Glomerular visceral epithelial cell (primary cell): ENCODE data around the gene DCPS.
"Not testable (repeated sequence)": the region's sequence is repeated elsewhere in the genome, so short reads cannot be mapped to it uniquely, and the experiment has no call there.

Source experiments
- DNase-seq: peaks from one replicate; pipeline ENCODE4 v3.0.0-alpha.2; 2016; ENCODE audit errors: extremely low spot score

Gene DCPS

GRCh38 chr11:126303623-126304456, at the start of gene DCPS:
Gene DCPS (plus strand): TSS chr11:126304060. CDS start chr11:126304081, 21 bp downstream.
- peak; percentile 89 for DNase-seq

- DNase-seq, result no peak
These were observed 49.0 kb upstream of the DCPS start for GRCh38 chr11:126254819-126255218.

GRCh38 chr11:126255507-126255906, 48.4 kb upstream of the DCPS start:
- not testable (repeated sequence) for DNase-seq

- no peak for DNase-seq
These were observed 47.6 kb upstream of the DCPS start for GRCh38 chr11:126256216-126256615.

GRCh38 chr11:126257144-126257543, 46.7 kb upstream of the DCPS start:
- no peak for DNase-seq

- DNase-seq, result no peak
These were observed 46.1 kb upstream of the DCPS start for GRCh38 chr11:126257764-126258163.

GRCh38 chr11:126262216-126262615, 41.6 kb upstream of the DCPS start:
- no peak for DNase-seq

- no peak for DNase-seq
These were observed 40.4 kb upstream of the DCPS start for GRCh38 chr11:126263489-126263888.

GRCh38 chr11:126265811-126266210, 38.0 kb upstream of the DCPS start:
- DNase-seq, result peak; percentile 7

GRCh38 chr11:126267650-126268049, 36.2 kb upstream of the DCPS start:
- no peak for DNase-seq

- no peak for DNase-seq
These were observed 35.5 kb upstream of the DCPS start for GRCh38 chr11:126268361-126268707.

- peak; percentile 99 for DNase-seq
These were observed 34.9 kb upstream of the DCPS start, which contains the start of the genes FOXRED1 and SRPRA for GRCh38 chr11:126268708-126269579. Gene FOXRED1 (plus strand): TSS chr11:126269154. CDS start chr11:126269207, 53 bp downstream. Gene SRPRA (minus strand): TSS chr11:126268895. CDS start chr11:126268804, 91 bp downstream.

- no peak for DNase-seq
These were observed 26.5 kb upstream of the DCPS start for GRCh38 chr11:126277322-126277721.

GRCh38 chr11:126277780-126278179, 26.1 kb upstream of the DCPS start:
- no peak for DNase-seq

GRCh38 chr11:126279191-126279590, 24.7 kb upstream of the DCPS start:
- DNase-seq, result no peak

- no peak for DNase-seq
These were observed 23.3 kb upstream of the DCPS start for GRCh38 chr11:126280595-126280994.

- no peak for DNase-seq
These were observed 22.6 kb upstream of the DCPS start for GRCh38 chr11:126281245-126281644.

GRCh38 chr11:126281666-126282175, 22.1 kb upstream of the DCPS start:
- no peak for DNase-seq

- DNase-seq, result peak; percentile 25
These were observed 21.5 kb upstream of the DCPS start for GRCh38 chr11:126282361-126282735.

GRCh38 chr11:126282736-126283591, 20.9 kb upstream of the DCPS start, which contains the start of gene TIRAP:
Gene TIRAP (plus strand): TSS chr11:126283093. CDS start chr11:126290895, 7,802 bp downstream.
- peak; percentile 56 for DNase-seq

- DNase-seq, result peak; percentile 90
These were observed 19.0 kb upstream of the DCPS start for GRCh38 chr11:126284829-126285228.
